HG03064 (cell line): Measurements from ENCODE around the gene RNU1-4.
"Not testable (repeated sequence)": the region's sequence is repeated elsewhere in the genome, so short reads cannot be mapped to it uniquely, and the experiment has no call there.

Source experiments
- ATAC-seq: cut with Tn5 transposase; IDR thresholded peaks from one replicate; pipeline ENCODE4 v1.9.1; 2021; ENCODE audit warnings: low read depth; ENCODE audit not compliant: unreplicated experiment

The RNU1-4 gene

GRCh38 chr1:16707130-16708093 is 32.9 kb upstream of the RNU1-4 start:
- not testable (repeated sequence) for ATAC-seq

- not testable (repeated sequence) for ATAC-seq
Observed at GRCh38 chr1:16708704-16709103, 31.6 kb upstream of the RNU1-4 start.

- ATAC-seq: not testable (repeated sequence)
Observed at GRCh38 chr1:16709659-16710087, 30.6 kb upstream of the RNU1-4 start.

GRCh38 chr1:16710618-16711017 is 29.7 kb upstream of the RNU1-4 start:
- ATAC-seq: not testable (repeated sequence)

DNA sequence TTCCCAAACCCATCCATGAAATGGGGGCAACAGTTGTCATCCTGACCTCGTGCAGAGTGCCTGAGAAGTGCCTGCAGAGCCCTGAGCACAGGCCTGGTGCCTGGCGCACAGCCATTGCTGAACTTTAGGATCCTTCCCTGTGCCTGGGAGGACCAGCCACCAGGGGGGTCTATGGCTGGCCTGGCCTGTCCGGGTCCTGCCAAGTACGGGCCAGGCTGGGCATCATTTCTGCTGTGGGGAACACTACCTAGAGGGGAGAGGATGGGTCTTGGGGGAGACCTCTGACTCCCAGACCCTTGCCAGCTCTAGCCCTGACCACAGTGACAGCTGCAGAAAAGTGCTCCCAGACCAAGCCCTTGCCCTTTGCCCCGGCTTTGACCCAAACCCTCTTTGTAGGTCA is 28.2 kb upstream of the RNU1-4 start:
- ATAC-seq: not testable (repeated sequence)

GRCh38 chr1:16712582-16712981 is 27.7 kb upstream of the RNU1-4 start:
- ATAC-seq: not testable (repeated sequence)

DNA sequence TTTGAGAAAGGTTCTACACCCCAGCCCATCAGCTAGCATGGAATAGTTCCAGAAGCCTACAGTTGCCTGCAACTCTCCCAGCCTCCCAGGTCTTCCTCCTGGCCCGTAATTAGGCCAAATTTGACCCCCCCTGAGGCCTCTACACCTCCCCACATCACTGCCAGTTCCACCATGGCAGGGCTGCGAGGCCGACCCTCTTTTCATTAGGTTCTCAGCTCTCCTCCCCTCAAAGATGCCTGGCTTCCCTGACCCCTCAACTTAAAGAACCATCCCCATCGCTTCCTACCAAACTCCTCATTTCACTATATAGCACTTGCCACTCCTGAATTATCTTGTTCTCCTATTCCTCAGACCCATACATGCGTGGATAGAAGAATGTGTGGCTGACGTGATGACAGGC is 27.3 kb upstream of the RNU1-4 start:
- ATAC-seq: not testable (repeated sequence)

- ATAC-seq: not testable (repeated sequence)
Observed at GRCh38 chr1:16713480-16713879, 26.8 kb upstream of the RNU1-4 start.

DNA sequence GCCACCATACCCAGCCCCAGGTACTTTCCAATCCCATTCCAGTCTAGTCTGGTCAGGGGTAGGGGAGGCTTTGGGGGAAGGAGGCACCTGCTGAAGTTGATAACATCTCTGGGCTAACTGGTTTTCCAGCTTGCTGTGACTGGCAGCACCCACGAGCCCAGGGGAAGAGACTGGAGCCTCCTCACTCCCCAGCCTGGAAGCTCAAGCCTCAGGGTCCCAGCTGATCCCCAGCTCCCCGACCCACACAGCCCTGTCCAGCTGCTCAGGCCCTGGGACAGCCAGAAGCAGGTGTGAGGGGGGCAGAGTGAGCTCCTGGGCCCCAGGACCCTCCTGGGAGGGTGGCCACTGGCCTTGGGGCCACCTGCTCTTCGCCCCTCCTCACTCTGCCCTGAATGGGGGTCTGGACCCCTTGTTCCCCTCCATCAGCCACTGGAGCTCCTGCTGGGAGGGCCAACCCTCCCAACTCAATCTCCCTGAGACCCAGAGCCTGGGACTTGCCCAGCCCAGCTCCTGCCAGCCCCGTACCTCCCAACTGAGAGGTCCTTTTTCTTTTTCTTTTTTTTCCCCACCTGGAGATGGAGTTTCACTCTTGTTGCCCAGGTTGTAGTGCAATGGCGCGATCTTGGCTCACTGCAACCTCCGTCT is 23.5 kb upstream of the RNU1-4 start:
- no peak for ATAC-seq

DNA sequence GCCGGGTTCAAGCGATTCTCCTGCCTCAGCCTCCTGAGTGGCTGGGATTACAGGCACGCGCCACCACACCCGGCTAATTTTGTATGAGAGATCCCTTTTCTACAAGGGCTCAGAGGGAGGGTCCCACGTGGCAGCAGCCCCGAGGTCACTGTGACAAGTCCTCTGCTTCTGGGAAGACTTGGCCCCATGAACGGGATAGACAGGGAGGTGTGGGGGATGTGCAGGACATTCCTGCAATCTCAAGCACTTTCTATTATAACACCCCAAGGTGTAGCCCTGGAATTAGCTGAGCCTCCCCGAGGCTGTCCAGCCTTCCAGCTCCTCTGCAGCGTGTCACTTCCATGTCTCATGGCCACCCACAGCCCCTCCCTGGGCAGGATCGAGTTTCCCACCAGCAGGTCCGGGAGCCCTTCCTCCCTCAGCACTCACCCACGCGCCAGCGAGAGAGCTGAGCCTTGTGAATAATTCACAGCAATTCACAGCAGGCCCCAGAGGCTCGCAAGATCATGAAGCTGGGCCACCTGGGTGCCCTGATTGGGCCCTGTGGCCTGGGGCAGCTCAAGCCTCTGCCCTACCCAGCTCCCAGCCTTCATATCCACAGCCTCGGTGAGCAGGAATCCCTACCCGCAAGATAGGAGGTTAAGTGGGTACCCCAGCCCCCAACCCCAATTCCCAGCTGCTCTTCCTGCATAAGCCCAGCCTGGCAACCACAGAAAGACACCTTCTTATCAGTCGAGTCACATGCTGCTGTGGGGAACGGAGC is 22.8 kb upstream of the RNU1-4 start:
- ATAC-seq: no peak

DNA sequence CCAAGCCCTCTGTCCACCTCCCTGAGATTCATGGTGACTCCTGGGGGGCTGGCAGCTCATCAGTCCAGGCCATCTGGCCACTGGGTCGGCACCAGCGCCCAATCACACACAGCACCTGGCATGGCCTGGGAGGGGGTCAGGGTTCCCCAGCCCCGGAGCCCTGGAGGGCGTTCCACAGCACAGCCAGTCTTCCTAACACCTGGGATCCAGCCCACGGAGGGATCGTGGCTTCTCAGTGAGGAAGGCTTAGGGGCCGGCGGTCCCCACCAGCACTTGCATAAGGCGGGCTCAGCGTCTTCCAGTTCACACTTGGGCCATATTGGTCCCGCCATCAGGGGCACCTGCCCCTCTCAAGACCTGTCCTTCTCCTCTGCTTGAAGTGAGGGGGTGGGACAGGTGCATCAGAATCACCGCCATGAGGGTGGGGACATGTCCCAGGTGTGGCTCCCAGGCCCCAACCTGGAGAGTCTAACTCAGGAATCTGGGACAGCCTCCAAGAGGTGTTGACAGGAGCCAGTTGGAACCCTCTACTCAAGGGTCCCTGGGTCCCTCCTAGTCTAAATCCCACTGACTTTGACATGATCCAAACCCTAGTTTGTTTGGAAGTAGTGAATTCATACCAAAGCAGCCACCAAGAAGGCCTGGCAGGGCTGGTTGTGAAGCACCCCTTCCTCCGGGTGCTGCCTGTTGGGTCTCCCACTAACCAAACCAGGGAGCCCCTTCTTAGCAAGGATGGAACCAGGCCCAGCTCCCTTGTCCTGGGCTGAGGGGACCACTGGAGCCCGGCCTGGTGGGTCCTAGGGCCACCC is 22.0 kb upstream of the RNU1-4 start:
- ATAC-seq: not testable (repeated sequence)

DNA sequence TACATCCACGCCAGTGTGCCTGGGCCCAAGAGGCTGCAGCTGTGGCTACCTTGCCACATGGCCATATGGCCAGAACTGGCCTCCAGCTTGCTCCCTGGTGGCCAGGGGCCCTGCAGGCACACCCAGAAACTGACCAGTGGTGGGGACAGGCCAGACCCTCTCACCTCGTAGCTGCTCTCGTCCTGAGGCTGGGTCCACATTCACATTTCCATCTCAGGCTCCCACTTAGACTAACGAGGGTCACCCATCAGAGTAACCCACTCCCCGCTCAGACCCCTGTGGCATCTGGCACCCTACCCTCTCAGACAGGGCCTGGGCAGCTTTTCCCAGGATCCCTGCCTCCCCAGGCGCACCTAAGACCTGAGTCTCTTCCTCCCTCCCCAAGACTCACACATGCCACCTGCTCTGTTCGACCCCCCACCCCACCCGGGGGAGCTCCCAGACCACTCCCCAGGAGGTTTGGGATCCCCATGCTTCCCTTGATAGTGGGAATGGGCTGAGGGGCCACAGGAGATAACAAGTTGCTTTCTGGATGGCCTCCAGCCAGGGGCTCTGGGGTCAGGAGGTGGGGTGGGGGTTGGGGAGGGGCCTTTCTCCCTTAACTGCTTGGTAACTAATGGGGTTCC is 21.3 kb upstream of the RNU1-4 start:
- no peak for ATAC-seq

- ATAC-seq: no peak
Observed at GRCh38 chr1:16719571-16720350, 20.6 kb upstream of the RNU1-4 start.

DNA sequence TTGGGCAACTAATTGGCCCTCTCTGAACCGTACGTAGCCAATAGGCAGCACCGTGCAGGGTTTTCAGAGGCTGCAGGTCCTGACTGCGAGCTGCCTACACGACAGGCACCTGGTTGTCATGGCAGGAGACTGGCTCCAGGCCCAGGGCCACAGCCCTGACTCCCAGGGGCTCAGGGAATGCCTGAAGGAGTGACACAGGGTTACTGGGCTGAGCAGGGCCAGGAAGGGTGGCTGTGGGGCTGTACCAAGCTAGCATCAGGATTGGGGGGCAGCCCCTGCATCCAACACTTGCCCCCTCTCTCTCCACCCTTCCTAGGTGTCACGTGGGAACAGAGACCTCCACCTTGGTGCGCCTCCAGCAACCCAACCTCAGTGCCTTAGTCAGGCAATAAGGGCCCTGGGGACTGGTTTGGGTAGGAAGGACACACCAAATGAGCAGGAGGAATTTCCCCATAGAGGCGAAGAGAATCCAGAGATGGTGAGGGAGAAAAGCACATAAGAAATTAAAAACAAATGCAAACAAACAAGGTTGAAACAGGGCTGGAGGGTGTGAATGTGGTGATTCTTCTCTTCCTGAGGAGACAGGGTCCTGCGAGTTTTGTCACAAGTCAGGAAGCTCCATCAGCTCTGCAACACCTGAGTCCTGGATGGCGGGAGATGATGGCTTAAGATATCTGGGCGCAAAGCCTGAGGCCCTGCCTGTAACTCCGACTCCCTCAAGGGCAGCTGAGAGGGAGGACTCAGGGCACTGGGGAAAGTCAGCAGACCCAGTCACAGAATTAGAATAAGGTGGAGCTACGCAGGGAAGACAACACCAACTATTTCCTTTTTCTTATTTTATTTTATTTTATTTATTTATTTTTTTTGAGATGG is 19.7 kb upstream of the RNU1-4 start:
- no peak for ATAC-seq

GRCh38 chr1:16721871-16722641 is 18.3 kb upstream of the RNU1-4 start:
- no peak for ATAC-seq

GRCh38 chr1:16724718-16725438 is 15.4 kb upstream of the RNU1-4 start:
- no peak for ATAC-seq
